Kidney (tissue), 14 donors: ENCODE data around the gene TBL1XR1. TPM values are rescaled to one million over a fixed set of nuclear protein-coding genes. Genes with fewer than 3 reads are reported as not detected.

ENCODE experiments used
- DNase-seq, 5 donors: peaks; one replicate each; pipeline ENCODE4 v3.0.0-alpha.2; 2013 to 2020
- FAIRE-seq: peaks from 2 replicates; lab custom pipeline; 2012; peaks lifted over from hg19 to GRCh38; lab: Jason Lieb, UNC
- H3K27ac ChIP-seq, 2 donors: one replicate each; pipeline ENCODE4 v1.7.0; 2013; ENCODE audit warnings: low read depth in 2 of 2, low read length in 2 of 2, inconsistent platforms in 1 of 2
- H3K27me3 ChIP-seq: one replicate; pipeline ENCODE4 v1.7.1; 2013; ENCODE audit warnings: low read length, inconsistent platforms; ENCODE audit not compliant: control insufficient read depth, insufficient read depth
- H3K36me3 ChIP-seq, 3 donors: one replicate each; pipeline versions ENCODE4 v1.7.0 to v1.7.1; 2013; ENCODE audit warnings: low read length in 3 of 3, control low read depth in 1 of 3, inconsistent platforms in 1 of 3; ENCODE audit not compliant: insufficient read depth in 3 of 3, control insufficient read depth in 2 of 3
- H3K4me1 ChIP-seq, 3 donors: one replicate each; pipeline versions ENCODE4 v1.7.0 to v1.7.1; 2013; ENCODE audit warnings: low read length in 3 of 3, inconsistent platforms in 1 of 3, low read depth in 1 of 3; ENCODE audit not compliant: control insufficient read depth in 2 of 3, insufficient read depth in 2 of 3
- H3K4me3 ChIP-seq, 3 donors: one replicate each; pipeline versions ENCODE4 v1.7.0 to v1.8.1; 2013; ENCODE audit warnings: low read length in 3 of 3, control low read depth in 1 of 3, inconsistent platforms in 1 of 3
- H3K9ac ChIP-seq, 3 donors: one replicate each; pipeline versions ENCODE4 v1.7.0 to v1.7.1; 2013; ENCODE audit warnings: low read length in 3 of 3, control low read depth in 1 of 3, inconsistent platforms in 1 of 3
- H3K9me3 ChIP-seq, 3 donors: one replicate each; pipeline versions ENCODE4 v1.7.0 to v1.7.1; 2013; ENCODE audit warnings: low read length in 3 of 3, control low read depth in 1 of 3, inconsistent platforms in 1 of 3; ENCODE audit not compliant: control insufficient read depth in 2 of 3, insufficient read depth in 1 of 3
- intact Hi-C: fragments of 100-400 bp; cut with DNase I; formaldehyde crosslinking; loops from one replicate; pipeline ENCODE4 v1.11.1; 2022
- polyA plus RNA-seq: library from polyadenylated mRNA; stranded (reverse); fragments of 350-450 nt; fragmentation: Illumina TruSeq; extraction: RNeasy Lipid Tissue Mini Kit (QIAGEN cat#74804); gene quantifications from one replicate; pipeline ENCODE4 v1.2.3, GENCODE V29; 2014; ENCODE audit warnings: low read depth, low replicate concordance; ENCODE audit not compliant: insufficient read depth
- total RNA-seq: library from RNA; stranded (reverse); fragmentation: NEBNext Ultra II Directional; extraction: Animal tissue kit (Norgen Biotek cat#: 25700); gene quantifications from one replicate; pipeline ENCODE4 v1.2.1, GENCODE V29; 2021
- TF ChIP-seq, protein P1 (sequence below): IDR thresholded peaks from 3 replicates; pipeline ENCODE4 v1.5.1; 2012; ENCODE audit warnings: mild to moderate bottlenecking, moderate library complexity, borderline replicate concordance; ENCODE audit not compliant: insufficient read depth; ENCODE audit errors: extremely low read depth
- donor health status: control.
- donor health status: control.
- donor health status: control.
- donor health status: control.
- donor health status: control.
- donor health status: DM: yes; HTN: yes; CAD: no.
- donor health status: Normal renal cell carcinoma (clear cell type).

Gene TBL1XR1
- total and polyA plus RNA-seq, 2 donors from 2014 or later, result 31.3 to 205 TPM

DNA sequence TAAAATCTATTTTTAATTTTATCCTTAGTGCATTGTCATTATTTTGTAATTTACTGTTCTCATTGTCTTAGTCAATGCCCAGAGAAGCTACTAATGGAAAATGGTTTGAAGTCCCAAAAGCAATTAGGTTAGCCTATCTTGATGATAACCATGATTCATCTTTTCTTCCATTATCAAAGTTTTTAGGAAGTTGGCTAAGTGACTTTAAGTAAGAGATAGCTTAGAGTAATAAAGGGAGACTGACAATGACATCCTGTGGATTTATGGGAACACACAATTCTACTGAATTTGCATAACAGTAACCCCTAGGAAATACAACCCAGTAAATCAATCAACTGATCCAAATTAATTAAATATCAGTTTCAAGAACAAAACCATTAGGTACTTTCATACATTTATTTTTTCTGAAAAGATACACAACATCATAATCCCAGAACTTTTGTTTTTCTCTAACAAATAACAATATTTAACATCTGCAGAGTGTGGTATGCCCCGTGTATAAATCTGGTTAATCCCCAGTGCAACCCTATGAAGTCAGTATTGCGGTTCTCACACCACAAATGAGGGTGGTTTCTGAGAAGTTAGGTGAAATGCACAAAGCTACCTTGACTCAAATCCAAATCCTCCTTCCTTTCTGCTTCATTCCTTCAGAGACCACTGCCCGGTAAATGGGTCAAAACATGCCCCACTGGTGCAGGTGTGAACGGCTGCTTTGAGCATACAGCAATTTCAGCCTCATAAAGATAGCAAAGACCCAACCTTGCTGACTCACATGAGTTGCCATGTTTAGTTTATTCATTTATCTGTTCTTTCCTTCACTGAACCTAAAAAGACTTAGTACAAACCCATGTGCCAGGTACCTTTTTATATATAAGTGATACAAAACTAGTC lies 202.1 kb downstream of the TBL1XR1 start:
- FAIRE-seq (no peak), DNase-seq (no peak)
- no peaks in the 10 kb centered on the region for H3K27me3 ChIP-seq
- intact Hi-C loops, result no loop called here
- H3K9me3 ChIP-seq, result no peaks in the 10 kb centered on the region
- TF ChIP-seq, protein P1, sequence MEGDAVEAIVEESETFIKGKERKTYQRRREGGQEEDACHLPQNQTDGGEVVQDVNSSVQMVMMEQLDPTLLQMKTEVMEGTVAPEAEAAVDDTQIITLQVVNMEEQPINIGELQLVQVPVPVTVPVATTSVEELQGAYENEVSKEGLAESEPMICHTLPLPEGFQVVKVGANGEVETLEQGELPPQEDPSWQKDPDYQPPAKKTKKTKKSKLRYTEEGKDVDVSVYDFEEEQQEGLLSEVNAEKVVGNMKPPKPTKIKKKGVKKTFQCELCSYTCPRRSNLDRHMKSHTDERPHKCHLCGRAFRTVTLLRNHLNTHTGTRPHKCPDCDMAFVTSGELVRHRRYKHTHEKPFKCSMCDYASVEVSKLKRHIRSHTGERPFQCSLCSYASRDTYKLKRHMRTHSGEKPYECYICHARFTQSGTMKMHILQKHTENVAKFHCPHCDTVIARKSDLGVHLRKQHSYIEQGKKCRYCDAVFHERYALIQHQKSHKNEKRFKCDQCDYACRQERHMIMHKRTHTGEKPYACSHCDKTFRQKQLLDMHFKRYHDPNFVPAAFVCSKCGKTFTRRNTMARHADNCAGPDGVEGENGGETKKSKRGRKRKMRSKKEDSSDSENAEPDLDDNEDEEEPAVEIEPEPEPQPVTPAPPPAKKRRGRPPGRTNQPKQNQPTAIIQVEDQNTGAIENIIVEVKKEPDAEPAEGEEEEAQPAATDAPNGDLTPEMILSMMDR, result no peak
- H3K4me1 ChIP-seq, result no peaks in the 10 kb centered on the region
- H3K36me3 ChIP-seq, result no peaks in the 10 kb centered on the region
- H3K9ac ChIP-seq, result no peak overlapping the region
- H3K27ac ChIP-seq, result no peak overlapping the region
- no peak overlapping the region for H3K4me3 ChIP-seq

DNA sequence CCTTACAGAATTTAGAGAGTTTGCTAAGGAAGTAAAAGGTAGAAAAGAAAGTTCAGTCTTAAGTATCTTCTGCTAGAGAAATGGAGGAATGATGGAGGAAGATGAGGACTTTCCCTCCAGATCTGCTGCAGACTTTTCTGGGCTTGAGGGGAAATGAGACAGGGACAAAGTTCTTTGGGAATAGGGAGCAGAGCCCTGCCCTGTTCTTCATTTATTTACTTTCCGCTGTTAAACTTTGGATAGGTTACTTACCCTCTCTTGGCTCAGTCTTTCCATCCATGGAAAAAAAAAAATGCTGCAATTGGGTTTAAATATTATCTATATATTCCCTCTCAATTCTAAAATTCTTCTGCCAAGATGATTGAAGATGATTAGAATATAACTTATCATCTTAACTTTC lies 202.9 kb downstream of the TBL1XR1 start:
- H3K4me3 ChIP-seq, result no peak overlapping the region
- no peak overlapping the region for H3K27ac ChIP-seq
- no peaks in the 10 kb centered on the region for H3K9me3 ChIP-seq
- no peaks in the 10 kb centered on the region for H3K36me3 ChIP-seq
- H3K4me1 ChIP-seq, result no peaks in the 10 kb centered on the region
- H3K9ac ChIP-seq, result no peak overlapping the region
- TF ChIP-seq, protein P1, result no peak
- H3K27me3 ChIP-seq, result no peaks in the 10 kb centered on the region
- intact Hi-C loops, result no loop called here
- no peak for FAIRE-seq
- no peak for DNase-seq

DNA sequence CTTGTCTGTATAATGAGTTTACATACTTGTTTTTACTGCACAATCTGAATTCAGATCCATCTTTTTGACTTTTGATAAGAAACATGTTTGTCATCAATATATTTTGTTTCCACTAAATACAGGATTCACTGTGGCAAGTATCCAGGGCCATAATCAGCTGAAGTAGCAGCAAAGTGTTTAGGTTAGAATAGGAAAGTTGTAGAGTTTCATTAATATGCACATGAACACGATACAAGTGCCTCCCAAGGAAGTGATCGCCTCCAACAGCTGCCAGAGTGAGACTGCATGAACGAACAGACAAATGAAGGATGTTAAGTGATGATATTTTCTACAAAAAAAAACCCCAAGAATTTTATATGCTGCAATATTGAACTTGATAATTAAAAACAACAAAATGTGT lies 204.3 kb downstream of the TBL1XR1 start:
- Histone ChIP-seq H3K4me3 (no peak overlapping the region), H3K27me3 (no peaks in the 10 kb centered on the region), H3K9ac (no peak overlapping the region), H3K9me3 (no peaks in the 10 kb centered on the region), H3K36me3 (no peaks in the 10 kb centered on the region), H3K27ac (no peak overlapping the region), H3K4me1 (no peaks in the 10 kb centered on the region)
- intact Hi-C loops, result no loop called here
- DNase-seq (no peak), FAIRE-seq (no peak)
- TF ChIP-seq, protein P1, result no peak

DNA sequence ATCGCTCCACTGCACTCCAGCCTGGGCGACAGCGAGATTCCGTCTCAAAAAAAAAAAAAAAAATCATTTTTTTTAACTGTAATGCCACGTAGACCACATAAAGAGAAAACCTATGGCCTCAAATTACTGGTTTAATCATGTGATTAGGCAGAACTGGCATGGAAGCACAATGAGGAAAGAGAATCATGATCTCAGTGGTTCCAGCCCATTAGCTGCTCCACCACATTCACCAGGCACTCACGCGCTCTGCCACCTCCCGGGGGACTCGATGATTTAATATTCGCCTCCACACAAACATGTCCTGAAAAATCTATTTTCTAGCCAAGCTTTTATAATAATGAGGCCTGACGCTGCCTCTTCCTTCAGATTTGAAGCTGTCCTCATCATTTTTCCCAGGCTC lies 204.7 kb downstream of the TBL1XR1 start:
- Histone ChIP-seq H3K36me3 (no peaks in the 10 kb centered on the region), H3K27ac (no peak overlapping the region), H3K27me3 (no peaks in the 10 kb centered on the region), H3K9ac (no peak overlapping the region), H3K4me1 (no peaks in the 10 kb centered on the region), H3K9me3 (no peaks in the 10 kb centered on the region), H3K4me3 (no peak overlapping the region)
- intact Hi-C loops, result no loop called here
- TF ChIP-seq, protein P1, result no peak
- DNase-seq (peak in 1 of 5 donors; percentile 10), FAIRE-seq (no peak)
